GM18499 (cell line): Measurements from ENCODE around the gene POMZP3.
"Not testable (repeated sequence)": the region's sequence is repeated elsewhere in the genome, so short reads cannot be mapped to it uniquely, and the experiment has no call there.

Source experiments
- ATAC-seq: cut with Tn5 transposase; IDR thresholded peaks from one replicate; pipeline ENCODE4 v1.9.1; 2021; ENCODE audit warnings: moderate number of reproducible peaks; ENCODE audit not compliant: insufficient read depth, unreplicated experiment

POMZP3 gene

GRCh38 chr7:76626989-76627642 lies at the start of gene POMZP3:
Gene POMZP3, minus strand, starts transcription at chr7:76627279. Its CDS starts 1,215 bp downstream, at chr7:76626064.
- ATAC-seq, result peak; percentile 48

GRCh38 chr7:76675783-76676182 lies 48.7 kb upstream of the POMZP3 start:
- not testable (repeated sequence) for ATAC-seq

- ATAC-seq, result not testable (repeated sequence)
Measured at GRCh38 chr7:76673346-76673745, 46.3 kb upstream of the POMZP3 start.

- ATAC-seq, result not testable (repeated sequence)
Measured at GRCh38 chr7:76659212-76659611, 32.1 kb upstream of the POMZP3 start.

GRCh38 chr7:76656425-76656824 lies 29.3 kb upstream of the POMZP3 start:
- not testable (repeated sequence) for ATAC-seq

- ATAC-seq, result not testable (repeated sequence)
Measured at GRCh38 chr7:76642620-76643019, 15.5 kb upstream of the POMZP3 start.

GRCh38 chr7:76637061-76637691 lies 10.1 kb upstream of the POMZP3 start:
- ATAC-seq, result peak; percentile 80

GRCh38 chr7:76626581-76626980 lies 498 bp downstream of the POMZP3 start:
- peak; percentile 20 for ATAC-seq

GRCh38 chr7:76619439-76620190 lies 7.5 kb downstream of the POMZP3 start:
- not testable (repeated sequence) for ATAC-seq

- not testable (repeated sequence) for ATAC-seq
Measured at GRCh38 chr7:76613783-76614182, 13.3 kb downstream of the POMZP3 start.

- ATAC-seq, result not testable (repeated sequence)
Measured at GRCh38 chr7:76612232-76612631, 14.8 kb downstream of the POMZP3 start.

GRCh38 chr7:76609864-76610263 lies 17.2 kb downstream of the POMZP3 start:
- not testable (repeated sequence) for ATAC-seq

GRCh38 chr7:76608469-76608868 lies 18.6 kb downstream of the POMZP3 start:
- ATAC-seq, result not testable (repeated sequence)

GRCh38 chr7:76606027-76606426 lies 21.1 kb downstream of the POMZP3 start:
- peak; percentile 83 for ATAC-seq

GRCh38 chr7:76600650-76601049 lies 26.4 kb downstream of the POMZP3 start:
- ATAC-seq, result not testable (repeated sequence)

- ATAC-seq, result not testable (repeated sequence)
Measured at GRCh38 chr7:76600116-76600482, 27.0 kb downstream of the POMZP3 start.

GRCh38 chr7:76598590-76599264 lies 28.4 kb downstream of the POMZP3 start:
- ATAC-seq, result not testable (repeated sequence)

GRCh38 chr7:76597288-76597687 lies 29.8 kb downstream of the POMZP3 start:
- not testable (repeated sequence) for ATAC-seq

- ATAC-seq, result not testable (repeated sequence)
Measured at GRCh38 chr7:76592694-76593093, 34.4 kb downstream of the POMZP3 start.

GRCh38 chr7:76591602-76592304 lies 35.3 kb downstream of the POMZP3 start:
- ATAC-seq, result peak; percentile 85
